NCI-H1436 (cell line): Measurements from ENCODE around the gene EEF2.
A peak's percentile ranks its signal among the peaks of the same experiment; 100 is the strongest.
"Not testable (repeated sequence)": the region's sequence is repeated elsewhere in the genome, so short reads cannot be mapped to it uniquely, and the experiment has no call there.

ENCODE experiments used
- DNase-seq: peaks from one replicate; lab custom pipeline; 2025; lab: John Stamatoyannopoulos, UW

The EEF2 gene

GRCh38 chr19:4014541-4015491 is 29.6 kb upstream of the EEF2 start:
- DNase-seq: no peak

- DNase-seq: no peak
Measured at GRCh38 chr19:4013886-4014540, 28.8 kb upstream of the EEF2 start.

- DNase-seq: no peak
Measured at GRCh38 chr19:4012975-4013634, 27.8 kb upstream of the EEF2 start.

- DNase-seq: peak; percentile 33
Measured at GRCh38 chr19:4012092-4012974, 27.1 kb upstream of the EEF2 start.

GRCh38 chr19:4011430-4011829 is 26.2 kb upstream of the EEF2 start:
- DNase-seq: not testable (repeated sequence)

- no peak for DNase-seq
Measured at GRCh38 chr19:4010808-4011110, 25.5 kb upstream of the EEF2 start.

- no peak for DNase-seq
Measured at GRCh38 chr19:4009990-4010807, 24.9 kb upstream of the EEF2 start.

GRCh38 chr19:4007836-4008539 is 22.7 kb upstream of the EEF2 start:
- DNase-seq: no peak

GRCh38 chr19:4007021-4007835 is 22.0 kb upstream of the EEF2 start, which contains the start of gene PIAS4:
TSS of gene PIAS4 (plus strand) at chr19:4007736. CDS start at chr19:4007761, 25 bp downstream.
- DNase-seq: peak; percentile 96

GRCh38 chr19:4005436-4005835 is 20.2 kb upstream of the EEF2 start:
- DNase-seq: not testable (repeated sequence)

GRCh38 chr19:4000798-4001197 is 15.5 kb upstream of the EEF2 start:
- not testable (repeated sequence) for DNase-seq

- DNase-seq: not testable (repeated sequence)
Measured at GRCh38 chr19:3998667-3999412, 13.6 kb upstream of the EEF2 start.

GRCh38 chr19:3995607-3996006 is 10.3 kb upstream of the EEF2 start:
- DNase-seq: no peak

GRCh38 chr19:3990815-3991117 is 5.5 kb upstream of the EEF2 start:
- no peak for DNase-seq

- peak; percentile 87 for DNase-seq
Measured at GRCh38 chr19:3987619-3988371, 2.5 kb upstream of the EEF2 start.

GRCh38 chr19:3986260-3987041 is 1.2 kb upstream of the EEF2 start:
- peak; percentile 81 for DNase-seq

GRCh38 chr19:3985643-3986259 is 488 bp upstream of the EEF2 start:
- DNase-seq: no peak
